PC-3 (cell line): ENCODE measurements around the gene NFKB1.

ENCODE experiments used
- EZH2 ChIP-seq: fragments of 300-600 bp; sonication (generic); IDR thresholded peaks from one replicate; pipeline ENCODE4 v1.6.1; 2017; ENCODE audit warnings: antibody characterized with exemption, mild to moderate bottlenecking, low read length; ENCODE audit not compliant: unreplicated experiment
- EZH2phosphoT487 ChIP-seq: fragments of 300-600 bp; sonication (generic); IDR thresholded peaks from 2 replicates; pipeline ENCODE4 v1.6.1; 2018; ENCODE audit warnings: mild to moderate bottlenecking, antibody characterized with exemption, low read length, borderline replicate concordance
- TF ChIP-seq, protein P1 (sequence below): fragments of 300-600 bp; sonication (generic); conservative IDR thresholded peaks from 2 replicates; pipeline ENCODE4 v1.5.1; 2017; ENCODE audit warnings: antibody characterized with exemption, low read depth, mild to moderate bottlenecking, low read length

- TF ChIP-seq, protein P1, sequence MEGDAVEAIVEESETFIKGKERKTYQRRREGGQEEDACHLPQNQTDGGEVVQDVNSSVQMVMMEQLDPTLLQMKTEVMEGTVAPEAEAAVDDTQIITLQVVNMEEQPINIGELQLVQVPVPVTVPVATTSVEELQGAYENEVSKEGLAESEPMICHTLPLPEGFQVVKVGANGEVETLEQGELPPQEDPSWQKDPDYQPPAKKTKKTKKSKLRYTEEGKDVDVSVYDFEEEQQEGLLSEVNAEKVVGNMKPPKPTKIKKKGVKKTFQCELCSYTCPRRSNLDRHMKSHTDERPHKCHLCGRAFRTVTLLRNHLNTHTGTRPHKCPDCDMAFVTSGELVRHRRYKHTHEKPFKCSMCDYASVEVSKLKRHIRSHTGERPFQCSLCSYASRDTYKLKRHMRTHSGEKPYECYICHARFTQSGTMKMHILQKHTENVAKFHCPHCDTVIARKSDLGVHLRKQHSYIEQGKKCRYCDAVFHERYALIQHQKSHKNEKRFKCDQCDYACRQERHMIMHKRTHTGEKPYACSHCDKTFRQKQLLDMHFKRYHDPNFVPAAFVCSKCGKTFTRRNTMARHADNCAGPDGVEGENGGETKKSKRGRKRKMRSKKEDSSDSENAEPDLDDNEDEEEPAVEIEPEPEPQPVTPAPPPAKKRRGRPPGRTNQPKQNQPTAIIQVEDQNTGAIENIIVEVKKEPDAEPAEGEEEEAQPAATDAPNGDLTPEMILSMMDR: no peak
- no peak for TF ChIP-seq EZH2phosphoT487
- no peak for TF ChIP-seq EZH2
Measured at GRCh38 chr4:102647117-102647516, 146.0 kb downstream of the NFKB1 start.
